Measurements from ENCODE around the gene TEDC2. TPM values are rescaled to one million over a fixed set of nuclear protein-coding genes. Genes with fewer than 3 reads are reported as not detected.

Gene TEDC2
- total and polyA plus RNA-seq, 9 of the 15 experiments (the other 6 are each of a cell fraction or from before 2014, with no cell fraction given): 0.75 to 57.0 (median 17.6) TPM

GRCh38 chr16:2477327-2477726 lies 17.4 kb downstream of the TEDC2 start:
- no peak overlapping the region for H3K27ac ChIP-seq (ENCODE audit: extremely low read depth, low read depth, low read length)
- no peaks in the 10 kb centered on the region for H3K9me3 ChIP-seq (replicated peaks; ENCODE audit: control insufficient read depth, insufficient read depth, low read depth, low read length)
- intact Hi-C loops (cut with micrococcal nuclease) (no loop called here), in situ Hi-C loops (cut with MboI) (no loop called here)
- peaks cover 80% of the 10 kb centered on the region for H3K79me2 ChIP-seq (ENCODE audit: control insufficient read depth, insufficient read depth, low read length)
- ChIA-PET POLR2A (interaction anchor here (0.6 to 1.0 kb wide), 5 partner anchors 24 to 263 kb away, joined by 3 read pairs; partner anchors contain the start of gene PGP), CTCF (ENCODE audit: low intra/inter-chr PET ratio) (no interaction called here)
- peak overlapping the region in 1 of 2 experiments; percentile 77; a peak in 1 of 4 replicates for H3K9ac ChIP-seq (ENCODE audit: insufficient read depth in 1 of 2, low read depth in 2 of 2, low read length in 2 of 2)
- no peak overlapping the region for H3K4me2 ChIP-seq (ENCODE audit: insufficient read depth, low read length)
- no peaks in the 10 kb centered on the region for H3K27me3 ChIP-seq (ENCODE audit: control insufficient read depth in 2 of 2, insufficient read depth in 2 of 2, low read length in 2 of 2)
- FAIRE-seq (no peak), DNase-seq (ENCODE audit: extremely low read depth in 1 of 4, low spot score in 3 of 4) (no peak), ATAC-seq (no peak)
- peaks cover 3% of the 10 kb centered on the region; the same call in 1 of the 2 replicates for H4K20me1 ChIP-seq (replicated peaks; ENCODE audit: control insufficient read depth, insufficient read depth, low read length)
- H3K36me3 ChIP-seq (ENCODE audit: control insufficient read depth, insufficient read depth, low read length): peaks cover 22% of the 10 kb centered on the region; the same call in 1 of the 3 replicates
- no peaks in the 10 kb centered on the region for H3K9me1 ChIP-seq (ENCODE audit: control insufficient read depth, insufficient read depth, low read length)
- peaks cover 56 to 93% of the 10 kb centered on the region in 2 experiments for H3K4me1 ChIP-seq (replicated peaks in 1 of 2; ENCODE audit: control insufficient read depth in 2 of 2, insufficient read depth in 2 of 2, low read length in 2 of 2)
- TF ChIP-seq ZNF121 (CRISPR knock-in tag; conservative IDR thresholded peaks at IDR 0.05) (peak; percentile 64; the same call in 1 of the 2 replicates), ZNF668 (CRISPR knock-in tag; IDR thresholded peaks at IDR 0.05) (no peak), ZFP30 (CRISPR knock-in tag; IDR thresholded peaks at IDR 0.05; ENCODE audit: borderline replicate concordance) (no peak), E4F1 (CRISPR knock-in tag; IDR thresholded peaks at IDR 0.05; ENCODE audit: borderline replicate concordance) (no peak), CAMTA2 (CRISPR knock-in tag; conservative IDR thresholded peaks at IDR 0.05) (no peak), NUFIP1 (IDR thresholded peaks at IDR 0.05; ENCODE audit: partially characterized antibody) (no peak)
- H2AFZ ChIP-seq (ENCODE audit: low read depth, low read length): no peak overlapping the region
- no TSS peak for BruUV-seq (replicated peaks)
- no peak overlapping the region for H3K4me3 ChIP-seq
- 82% methylated on average over 3 of the region's 3 CpGs for WGBS (ENCODE audit: insufficient coverage, low coverage, missing lambda C conversion rate)

All from K562 (cell line).